Measurements from ENCODE around the gene FAAH2. TPM values are rescaled to one million over a fixed set of nuclear protein-coding genes. Genes with fewer than 3 reads are reported as not detected.

FAAH2 gene
- total and polyA plus RNA-seq, 9 of the 15 experiments (the other 6 are each of a cell fraction or from before 2014, with no cell fraction given): 0.07 to 1.1 (median 0.47) TPM

- no TSS peak for BruUV-seq (replicated peaks)
- no peak for ATAC-seq
- Histone ChIP-seq H2AFZ (ENCODE audit: low read depth, low read length) (no peak overlapping the region), H3K36me3 (ENCODE audit: control insufficient read depth, insufficient read depth, low read length) (no peaks in the 10 kb centered on the region), H3K79me2 (ENCODE audit: control insufficient read depth, insufficient read depth, low read length) (no peaks in the 10 kb centered on the region), H3K9me1 (ENCODE audit: control insufficient read depth, insufficient read depth, low read length) (no peaks in the 10 kb centered on the region), H3K27ac (ENCODE audit: extremely low read depth, low read depth, low read length) (no peak overlapping the region), H4K20me1 (replicated peaks; ENCODE audit: control insufficient read depth, insufficient read depth, low read length) (no peaks in the 10 kb centered on the region), H3K4me1 (replicated peaks in 1 of 2; ENCODE audit: control insufficient read depth in 2 of 2, insufficient read depth in 2 of 2, low read length in 2 of 2) (no peaks in the 10 kb centered on the region), H3K4me3 (no peak overlapping the region), H3K27me3 (ENCODE audit: control insufficient read depth in 2 of 2, insufficient read depth in 2 of 2, low read length in 2 of 2) (no peaks in the 10 kb centered on the region), H3K9ac (ENCODE audit: insufficient read depth in 1 of 2, low read depth in 2 of 2, low read length in 2 of 2) (no peak overlapping the region), H3K4me2 (ENCODE audit: insufficient read depth, low read length) (no peak overlapping the region), H3K9me3 (replicated peaks; ENCODE audit: control insufficient read depth, insufficient read depth, low read depth, low read length) (no peaks in the 10 kb centered on the region)
- intact Hi-C loops (cut with micrococcal nuclease): no loop called here
- POLR2A ChIA-PET: no interaction called here
- in situ Hi-C loops (cut with MboI): no loop called here
- WGBS (ENCODE audit: insufficient coverage, low coverage, missing lambda C conversion rate): 8% methylated on average over 2 of the region's 2 CpGs
- TF ChIP-seq NR1H2 (CRISPR knock-in tag; IDR thresholded peaks at IDR 0.05): no peak
- CTCF ChIA-PET (ENCODE audit: low intra/inter-chr PET ratio): no interaction called here
- no peak for DNase-seq (ENCODE audit: extremely low read depth in 1 of 4, low spot score in 3 of 4)
- FAIRE-seq: no peak
Observed at GRCh38 chrX:57313583-57314215, 27.2 kb downstream of the FAAH2 start.

- Histone ChIP-seq H3K36me3 (ENCODE audit: control insufficient read depth, insufficient read depth, low read length) (no peaks in the 10 kb centered on the region), H3K4me1 (replicated peaks in 1 of 2; ENCODE audit: control insufficient read depth in 2 of 2, insufficient read depth in 2 of 2, low read length in 2 of 2) (no peaks in the 10 kb centered on the region), H3K27ac (ENCODE audit: extremely low read depth, low read depth, low read length) (no peak overlapping the region), H3K9me1 (ENCODE audit: control insufficient read depth, insufficient read depth, low read length) (no peaks in the 10 kb centered on the region), H3K9ac (ENCODE audit: insufficient read depth in 1 of 2, low read depth in 2 of 2, low read length in 2 of 2) (no peak overlapping the region), H3K9me3 (replicated peaks; ENCODE audit: control insufficient read depth, insufficient read depth, low read depth, low read length) (no peaks in the 10 kb centered on the region; the same call in 1 of the 2 replicates), H3K79me2 (ENCODE audit: control insufficient read depth, insufficient read depth, low read length) (no peaks in the 10 kb centered on the region), H4K20me1 (replicated peaks; ENCODE audit: control insufficient read depth, insufficient read depth, low read length) (no peaks in the 10 kb centered on the region), H3K27me3 (ENCODE audit: control insufficient read depth in 2 of 2, insufficient read depth in 2 of 2, low read length in 2 of 2) (no peaks in the 10 kb centered on the region), H2AFZ (ENCODE audit: low read depth, low read length) (no peak overlapping the region), H3K4me3 (no peak overlapping the region), H3K4me2 (ENCODE audit: insufficient read depth, low read length) (no peak overlapping the region)
- POLR2A ChIA-PET: no interaction called here
- CTCF ChIA-PET (ENCODE audit: low intra/inter-chr PET ratio): no interaction called here
- FAIRE-seq: no peak
- peak in 1 of 4 experiments; percentile 4 for DNase-seq (ENCODE audit: extremely low read depth in 1 of 4, low spot score in 3 of 4)
- BruUV-seq (replicated peaks): no TSS peak
- no peak for ATAC-seq
- intact Hi-C loops (cut with micrococcal nuclease) (no loop called here), in situ Hi-C loops (cut with MboI) (no loop called here)
- TF ChIP-seq ETV6 (IDR thresholded peaks at IDR 0.05; ENCODE audit: borderline replicate concordance in 1 of 2, low read depth in 2 of 2, low read length in 1 of 2) (no peak), ETV6 (CRISPR knock-in tag; IDR thresholded peaks at IDR 0.05; ENCODE audit: borderline replicate concordance) (no peak), PTTG1 (tag; IDR thresholded peaks at IDR 0.05; ENCODE audit: low read depth) (no peak), ZNF695 (CRISPR knock-in tag; IDR thresholded peaks at IDR 0.05) (no peak), ZNF592 (IDR thresholded peaks at IDR 0.05) (no peak)
Observed at GRCh38 chrX:57329008-57329407, 42.5 kb downstream of the FAAH2 start.

Measured in K562 (cell line).